Measurements from ENCODE around the gene C1QTNF2. TPM values are rescaled to one million over a fixed set of nuclear protein-coding genes. Genes with fewer than 3 reads are reported as not detected.

Gene C1QTNF2
- polyA plus RNA-seq, 1 donor from 2014 or later = 0.09 TPM

DNA sequence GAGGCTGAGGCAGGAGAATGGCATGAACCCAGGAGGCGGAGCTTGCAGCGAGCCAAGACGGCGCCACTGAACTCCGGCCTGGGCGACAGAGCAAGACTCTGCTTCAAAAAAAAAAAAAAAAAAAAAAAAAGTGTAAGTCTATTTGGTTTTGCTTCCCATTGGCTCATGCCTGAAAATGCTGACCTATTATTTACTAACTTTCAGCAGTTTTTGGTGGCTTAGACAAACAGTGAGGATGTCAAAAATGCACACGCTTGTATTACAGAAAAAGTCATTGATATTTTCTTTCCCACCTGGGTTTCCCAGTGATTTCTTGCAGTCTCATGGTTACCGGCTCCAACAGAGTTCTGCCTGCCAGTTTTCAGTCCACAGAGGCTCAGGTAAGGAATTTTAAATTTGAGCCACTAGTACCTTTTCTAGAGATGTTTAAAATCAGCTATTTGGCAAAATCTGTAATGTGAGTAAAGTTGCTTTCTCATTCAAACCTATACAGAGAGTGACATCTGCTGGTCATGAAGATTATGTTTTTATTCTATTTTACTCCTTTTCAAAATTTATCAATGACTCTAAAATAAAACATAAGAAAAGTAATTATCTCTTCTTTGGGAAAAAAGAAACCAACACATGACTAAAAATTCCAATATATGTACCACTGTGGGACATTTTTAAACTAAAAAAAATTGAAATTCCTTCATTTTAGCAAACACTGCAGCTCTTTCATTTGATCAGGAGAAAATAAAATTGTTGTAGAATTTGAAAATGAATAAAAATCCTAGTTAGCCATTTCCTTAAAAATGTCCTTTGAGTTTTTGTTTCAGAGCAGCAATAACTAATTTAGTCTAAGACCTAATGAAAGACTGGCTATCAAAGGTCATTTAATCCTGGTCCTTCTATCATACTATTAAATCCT lies 20.6 kb upstream of the C1QTNF2 start:
- Histone ChIP-seq H3K79me2 (replicated peaks; ENCODE audit: insufficient read depth, low read length) (peaks cover 3% of the 10 kb centered on the region), H4K20me1 (ENCODE audit: insufficient read depth) (no peaks in the 10 kb centered on the region), H3K27me3 (ENCODE audit: insufficient read depth, low read depth, low read length) (no peaks in the 10 kb centered on the region), H3K4me2 (ENCODE audit: low read length) (no peak overlapping the region), H3K36me3 (ENCODE audit: insufficient read depth, low read length) (no peaks in the 10 kb centered on the region), H3K4me3 (ENCODE audit: low read length) (no peak overlapping the region), H3K9me2 (ENCODE audit: insufficient read depth, low read length) (no peaks in the 10 kb centered on the region), H3F3A (ENCODE audit: insufficient read depth, low read length, poor library complexity, severe bottlenecking) (no peaks in the 10 kb centered on the region), H3K27ac (ENCODE audit: low read length) (no peak overlapping the region), H3K9me3 (ENCODE audit: low read length) (peaks cover 5% of the 10 kb centered on the region), H3K9ac (ENCODE audit: low read length) (no peak overlapping the region), H2AFZ (ENCODE audit: low read depth, low read length) (no peak overlapping the region)
- TF ChIP-seq RAD21 (conservative IDR thresholded peaks at IDR 0.05) (peak; percentile 76), SMC3 (conservative IDR thresholded peaks at IDR 0.05; ENCODE audit: poor library complexity) (peak; percentile 81), EZH2 (IDR thresholded peaks at IDR 0.05; ENCODE audit: borderline replicate concordance, insufficient read depth, low read length, poor library complexity, severe bottlenecking) (no peak), TAF1 (IDR thresholded peaks at IDR 0.05; ENCODE audit: low read depth) (no peak), MXI1 (conservative IDR thresholded peaks at IDR 0.05; ENCODE audit: poor library complexity, severe bottlenecking) (no peak), EP300 (conservative IDR thresholded peaks at IDR 0.05; ENCODE audit: poor library complexity, severe bottlenecking) (no peak), POLR2AphosphoS5 (IDR thresholded peaks at IDR 0.05) (no peak)
- TF ChIP-seq, protein P1, sequence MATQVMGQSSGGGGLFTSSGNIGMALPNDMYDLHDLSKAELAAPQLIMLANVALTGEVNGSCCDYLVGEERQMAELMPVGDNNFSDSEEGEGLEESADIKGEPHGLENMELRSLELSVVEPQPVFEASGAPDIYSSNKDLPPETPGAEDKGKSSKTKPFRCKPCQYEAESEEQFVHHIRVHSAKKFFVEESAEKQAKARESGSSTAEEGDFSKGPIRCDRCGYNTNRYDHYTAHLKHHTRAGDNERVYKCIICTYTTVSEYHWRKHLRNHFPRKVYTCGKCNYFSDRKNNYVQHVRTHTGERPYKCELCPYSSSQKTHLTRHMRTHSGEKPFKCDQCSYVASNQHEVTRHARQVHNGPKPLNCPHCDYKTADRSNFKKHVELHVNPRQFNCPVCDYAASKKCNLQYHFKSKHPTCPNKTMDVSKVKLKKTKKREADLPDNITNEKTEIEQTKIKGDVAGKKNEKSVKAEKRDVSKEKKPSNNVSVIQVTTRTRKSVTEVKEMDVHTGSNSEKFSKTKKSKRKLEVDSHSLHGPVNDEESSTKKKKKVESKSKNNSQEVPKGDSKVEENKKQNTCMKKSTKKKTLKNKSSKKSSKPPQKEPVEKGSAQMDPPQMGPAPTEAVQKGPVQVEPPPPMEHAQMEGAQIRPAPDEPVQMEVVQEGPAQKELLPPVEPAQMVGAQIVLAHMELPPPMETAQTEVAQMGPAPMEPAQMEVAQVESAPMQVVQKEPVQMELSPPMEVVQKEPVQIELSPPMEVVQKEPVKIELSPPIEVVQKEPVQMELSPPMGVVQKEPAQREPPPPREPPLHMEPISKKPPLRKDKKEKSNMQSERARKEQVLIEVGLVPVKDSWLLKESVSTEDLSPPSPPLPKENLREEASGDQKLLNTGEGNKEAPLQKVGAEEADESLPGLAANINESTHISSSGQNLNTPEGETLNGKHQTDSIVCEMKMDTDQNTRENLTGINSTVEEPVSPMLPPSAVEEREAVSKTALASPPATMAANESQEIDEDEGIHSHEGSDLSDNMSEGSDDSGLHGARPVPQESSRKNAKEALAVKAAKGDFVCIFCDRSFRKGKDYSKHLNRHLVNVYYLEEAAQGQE (IDR thresholded peaks at IDR 0.05; ENCODE audit: borderline replicate concordance) = no peak
- TF ChIP-seq, protein P2, sequence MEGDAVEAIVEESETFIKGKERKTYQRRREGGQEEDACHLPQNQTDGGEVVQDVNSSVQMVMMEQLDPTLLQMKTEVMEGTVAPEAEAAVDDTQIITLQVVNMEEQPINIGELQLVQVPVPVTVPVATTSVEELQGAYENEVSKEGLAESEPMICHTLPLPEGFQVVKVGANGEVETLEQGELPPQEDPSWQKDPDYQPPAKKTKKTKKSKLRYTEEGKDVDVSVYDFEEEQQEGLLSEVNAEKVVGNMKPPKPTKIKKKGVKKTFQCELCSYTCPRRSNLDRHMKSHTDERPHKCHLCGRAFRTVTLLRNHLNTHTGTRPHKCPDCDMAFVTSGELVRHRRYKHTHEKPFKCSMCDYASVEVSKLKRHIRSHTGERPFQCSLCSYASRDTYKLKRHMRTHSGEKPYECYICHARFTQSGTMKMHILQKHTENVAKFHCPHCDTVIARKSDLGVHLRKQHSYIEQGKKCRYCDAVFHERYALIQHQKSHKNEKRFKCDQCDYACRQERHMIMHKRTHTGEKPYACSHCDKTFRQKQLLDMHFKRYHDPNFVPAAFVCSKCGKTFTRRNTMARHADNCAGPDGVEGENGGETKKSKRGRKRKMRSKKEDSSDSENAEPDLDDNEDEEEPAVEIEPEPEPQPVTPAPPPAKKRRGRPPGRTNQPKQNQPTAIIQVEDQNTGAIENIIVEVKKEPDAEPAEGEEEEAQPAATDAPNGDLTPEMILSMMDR (IDR thresholded peaks at IDR 0.05; ENCODE audit: poor library complexity, severe bottlenecking) = peak; percentile 76

DNA sequence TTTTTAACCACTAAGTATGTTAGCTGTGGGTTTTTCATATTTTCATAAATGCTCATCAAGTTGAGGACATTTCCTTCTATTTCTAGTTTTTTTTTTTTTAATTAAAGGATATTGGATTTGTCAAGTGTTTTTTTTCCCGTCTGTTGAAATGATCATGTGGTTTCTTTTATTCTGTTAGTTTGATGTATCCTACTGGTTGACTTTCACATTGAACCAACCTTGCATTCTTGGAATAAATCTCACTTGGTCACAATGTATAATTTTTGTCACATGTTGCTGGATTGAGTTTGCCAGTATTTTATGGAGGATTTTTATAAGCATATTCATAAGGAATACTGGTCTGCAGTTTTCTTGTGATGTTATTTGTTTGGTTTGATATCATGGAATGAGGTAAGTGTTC lies 17.0 kb upstream of the C1QTNF2 start:
- Histone ChIP-seq H3K4me3 (ENCODE audit: low read length) (no peak overlapping the region), H3K4me2 (ENCODE audit: low read length) (no peak overlapping the region), H3K36me3 (ENCODE audit: insufficient read depth, low read length) (no peaks in the 10 kb centered on the region), H3K79me2 (replicated peaks; ENCODE audit: insufficient read depth, low read length) (peaks cover 3% of the 10 kb centered on the region), H3K9ac (ENCODE audit: low read length) (no peak overlapping the region), H4K20me1 (ENCODE audit: insufficient read depth) (no peaks in the 10 kb centered on the region), H3F3A (ENCODE audit: insufficient read depth, low read length, poor library complexity, severe bottlenecking) (no peaks in the 10 kb centered on the region), H3K9me3 (ENCODE audit: low read length) (peaks cover 5% of the 10 kb centered on the region), H3K9me2 (ENCODE audit: insufficient read depth, low read length) (no peaks in the 10 kb centered on the region), H3K27ac (ENCODE audit: low read length) (no peak overlapping the region), H2AFZ (ENCODE audit: low read depth, low read length) (no peak overlapping the region), H3K27me3 (ENCODE audit: insufficient read depth, low read depth, low read length) (no peaks in the 10 kb centered on the region)
- TF ChIP-seq, protein P2 (IDR thresholded peaks at IDR 0.05; ENCODE audit: poor library complexity, severe bottlenecking) = no peak
- TF ChIP-seq RAD21 (conservative IDR thresholded peaks at IDR 0.05) = no peak
- TF ChIP-seq, protein P1 (IDR thresholded peaks at IDR 0.05; ENCODE audit: borderline replicate concordance) = no peak
- TF ChIP-seq SMC3 (conservative IDR thresholded peaks at IDR 0.05; ENCODE audit: poor library complexity) = no peak
- no peak for TF ChIP-seq EP300 (conservative IDR thresholded peaks at IDR 0.05; ENCODE audit: poor library complexity, severe bottlenecking)
- TF ChIP-seq MXI1 (conservative IDR thresholded peaks at IDR 0.05; ENCODE audit: poor library complexity, severe bottlenecking) = no peak
- TF ChIP-seq TAF1 (IDR thresholded peaks at IDR 0.05; ENCODE audit: low read depth) = no peak
- no peak for TF ChIP-seq EZH2 (IDR thresholded peaks at IDR 0.05; ENCODE audit: borderline replicate concordance, insufficient read depth, low read length, poor library complexity, severe bottlenecking)
- TF ChIP-seq POLR2AphosphoS5 (IDR thresholded peaks at IDR 0.05) = no peak

All from neural cell (in vitro differentiated cells).